Tibial artery (tissue), 4 donors: Measurements from ENCODE around the gene ARHGAP28.

Experiments
- DNase-seq, 2 donors: peaks; one replicate each; pipeline ENCODE4 v3.0.0-alpha.2; 2019
- H3K27ac ChIP-seq, 2 donors: fragments of 200-600 bp; sonication (generic) in 1 of 2; 1 replicate in 1 of 2; 2 replicates in 1 of 2; pipeline ENCODE4 v1.5.1; 2018 to 2019; ENCODE audit warnings: mild to moderate bottlenecking in 1 of 2
- H3K27me3 ChIP-seq, 2 donors: fragments of 200-600 bp; sonication (generic) in 1 of 2; one replicate each; pipeline versions ENCODE4 v1.5.1 to v1.6.0; 2016 to 2019
- H3K36me3 ChIP-seq, 3 donors: fragments of 200-600 bp; sonication (generic) in 2 of 3; one replicate each; pipeline ENCODE4 v1.5.1; 2016 to 2019; ENCODE audit warnings: mild to moderate bottlenecking in 2 of 3
- H3K4me1 ChIP-seq, 4 donors: fragments of 200-600 bp; sonication (generic) in 2 of 4; 1 replicate in 3 of 4; 2 replicates in 1 of 4; pipeline ENCODE4 v1.5.1; 2016 to 2019
- H3K4me3 ChIP-seq, 2 donors: fragments of 200-600 bp; sonication (generic) in 1 of 2; 1 replicate in 1 of 2; 2 replicates in 1 of 2; pipeline ENCODE4 v1.5.1; 2018 to 2019; ENCODE audit warnings: mild to moderate bottlenecking in 2 of 2
- H3K9me3 ChIP-seq, 3 donors: fragments of 200-600 bp; sonication (generic) in 1 of 3; one replicate each; pipeline ENCODE4 v1.5.1; 2016 to 2019
- CTCF ChIP-seq, 2 experiments: fragments of 200-600 bp in 1 of 2; fragments of 450-650 bp in 1 of 2; IDR thresholded peaks; one replicate each; pipeline ENCODE4 v1.5.1; 2017 to 2019; ENCODE audit warnings: antibody characterized with exemption in 2 of 2, mild to moderate bottlenecking in 1 of 2, moderate library complexity in 1 of 2
- intact Hi-C: fragments of 100-400 bp; cut with DNase I; formaldehyde crosslinking; loops from one replicate; pipeline ENCODE4 v1.15.0; 2023; ENCODE audit warnings: low total_unique reads

Gene ARHGAP28

GRCh38 chr18:6850396-6850795, 120.9 kb downstream of the ARHGAP28 start:
- intact Hi-C loops, result no loop called here
- Histone ChIP-seq H3K27me3 (no peaks in the 10 kb centered on the region), H3K9me3 (peaks cover 0 to 3% (median 0%) of the 10 kb centered on the region in 3 donors), H3K27ac (no peak overlapping the region), H3K4me3 (no peak overlapping the region), H3K4me1 (no peaks in the 10 kb centered on the region), H3K36me3 (peaks cover 0 to 3% (median 0%) of the 10 kb centered on the region in 3 donors)
- no peak for DNase-seq
- TF ChIP-seq CTCF (IDR thresholded peaks at IDR 0.05), result no peak

GRCh38 chr18:6851480-6851879, 122.0 kb downstream of the ARHGAP28 start:
- H3K4me1 ChIP-seq, result no peaks in the 10 kb centered on the region
- H3K36me3 ChIP-seq, result peaks cover 0 to 3% (median 0%) of the 10 kb centered on the region in 3 donors
- no peak overlapping the region for H3K4me3 ChIP-seq
- no peaks in the 10 kb centered on the region for H3K27me3 ChIP-seq
- TF ChIP-seq CTCF (IDR thresholded peaks at IDR 0.05), result no peak
- H3K9me3 ChIP-seq, result peaks cover 0 to 3% (median 0%) of the 10 kb centered on the region in 3 donors
- H3K27ac ChIP-seq, result no peak overlapping the region
- intact Hi-C loops, result no loop called here
- no peak for DNase-seq

GRCh38 chr18:6854811-6855210, 125.3 kb downstream of the ARHGAP28 start:
- DNase-seq, result no peak
- H3K27ac ChIP-seq, result no peak overlapping the region
- peaks cover 0 to 3% (median 0%) of the 10 kb centered on the region in 3 donors for H3K36me3 ChIP-seq
- no peak overlapping the region for H3K4me3 ChIP-seq
- H3K27me3 ChIP-seq, result no peaks in the 10 kb centered on the region
- intact Hi-C loops, result no loop called here
- no peaks in the 10 kb centered on the region for H3K4me1 ChIP-seq
- H3K9me3 ChIP-seq, result peaks cover 0 to 3% (median 0%) of the 10 kb centered on the region in 3 donors
- TF ChIP-seq CTCF (IDR thresholded peaks at IDR 0.05), result no peak

GRCh38 chr18:6855767-6856166, 126.3 kb downstream of the ARHGAP28 start:
- peaks cover 0 to 3% (median 0%) of the 10 kb centered on the region in 3 donors for H3K36me3 ChIP-seq
- no peaks in the 10 kb centered on the region for H3K27me3 ChIP-seq
- H3K4me1 ChIP-seq, result no peaks in the 10 kb centered on the region
- H3K9me3 ChIP-seq, result peaks cover 0 to 3% (median 0%) of the 10 kb centered on the region in 3 donors
- intact Hi-C loops, result no loop called here
- no peak overlapping the region for H3K4me3 ChIP-seq
- TF ChIP-seq CTCF (IDR thresholded peaks at IDR 0.05), result no peak
- no peak for DNase-seq
- H3K27ac ChIP-seq, result no peak overlapping the region

- H3K27me3 ChIP-seq, result no peaks in the 10 kb centered on the region
- H3K4me3 ChIP-seq, result no peak overlapping the region
- H3K4me1 ChIP-seq, result no peaks in the 10 kb centered on the region
- intact Hi-C loops, result no loop called here
- DNase-seq, result no peak
- no peaks in the 10 kb centered on the region for H3K36me3 ChIP-seq
- no peak for TF ChIP-seq CTCF (IDR thresholded peaks at IDR 0.05)
- no peak overlapping the region for H3K27ac ChIP-seq
- H3K9me3 ChIP-seq, result peaks cover 0 to 3% (median 0%) of the 10 kb centered on the region in 3 donors
Measured at GRCh38 chr18:6857300-6857699, 127.8 kb downstream of the ARHGAP28 start.
